ENCODE measurements around the gene OR5AK2.
"Not testable (repeated sequence)": the region's sequence is repeated elsewhere in the genome, so short reads cannot be mapped to it uniquely, and the experiment has no call there.

The OR5AK2 gene, protein sequence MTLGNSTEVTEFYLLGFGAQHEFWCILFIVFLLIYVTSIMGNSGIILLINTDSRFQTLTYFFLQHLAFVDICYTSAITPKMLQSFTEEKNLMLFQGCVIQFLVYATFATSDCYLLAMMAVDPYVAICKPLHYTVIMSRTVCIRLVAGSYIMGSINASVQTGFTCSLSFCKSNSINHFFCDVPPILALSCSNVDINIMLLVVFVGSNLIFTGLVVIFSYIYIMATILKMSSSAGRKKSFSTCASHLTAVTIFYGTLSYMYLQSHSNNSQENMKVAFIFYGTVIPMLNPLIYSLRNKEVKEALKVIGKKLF

DNA sequence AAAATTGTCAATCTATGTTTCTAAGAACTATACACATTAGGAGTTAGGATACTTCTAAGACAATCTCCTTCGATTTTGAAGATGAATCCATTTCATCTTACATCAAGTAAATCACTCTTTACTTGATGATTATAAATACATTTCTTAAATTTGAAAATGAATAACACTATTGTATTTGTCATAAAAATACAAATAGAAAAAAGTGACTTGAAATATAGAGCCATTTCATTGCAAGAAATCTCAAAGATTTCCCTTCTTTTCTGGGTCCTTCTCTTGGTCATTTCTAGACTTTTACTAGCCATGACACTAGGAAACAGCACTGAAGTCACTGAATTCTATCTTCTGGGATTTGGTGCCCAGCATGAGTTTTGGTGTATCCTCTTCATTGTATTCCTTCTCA lies at the start of gene OR5AK2:
Gene OR5AK2, plus strand, starts transcription at position 301 of the 400 bp plus-strand sequence. Its CDS starts 0 bp downstream, at position 301.
- no peak for DNase-seq (ENCODE audit: low spot score)

DNA sequence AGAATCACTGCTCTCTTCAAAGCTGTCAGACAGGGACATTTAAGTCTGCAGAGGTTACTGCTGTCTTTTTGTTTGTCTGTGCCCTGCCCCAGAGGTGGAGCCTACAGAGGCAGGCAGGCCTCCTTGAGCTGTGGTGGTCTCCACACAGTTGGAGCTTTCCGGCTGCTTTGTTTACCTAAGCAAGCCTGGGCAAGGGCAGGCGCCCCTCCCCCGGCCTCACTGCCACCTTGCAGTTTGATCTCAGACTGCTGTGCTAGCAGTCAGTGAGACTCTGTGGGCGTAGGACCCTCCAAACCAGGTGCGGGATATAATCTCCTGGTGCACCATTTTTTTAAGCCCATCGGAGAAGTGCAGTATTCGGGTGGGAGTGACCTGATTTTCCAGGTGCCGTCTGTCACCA lies 43.2 kb upstream of the OR5AK2 start:
- not testable (repeated sequence) for DNase-seq (ENCODE audit: low spot score)

DNA sequence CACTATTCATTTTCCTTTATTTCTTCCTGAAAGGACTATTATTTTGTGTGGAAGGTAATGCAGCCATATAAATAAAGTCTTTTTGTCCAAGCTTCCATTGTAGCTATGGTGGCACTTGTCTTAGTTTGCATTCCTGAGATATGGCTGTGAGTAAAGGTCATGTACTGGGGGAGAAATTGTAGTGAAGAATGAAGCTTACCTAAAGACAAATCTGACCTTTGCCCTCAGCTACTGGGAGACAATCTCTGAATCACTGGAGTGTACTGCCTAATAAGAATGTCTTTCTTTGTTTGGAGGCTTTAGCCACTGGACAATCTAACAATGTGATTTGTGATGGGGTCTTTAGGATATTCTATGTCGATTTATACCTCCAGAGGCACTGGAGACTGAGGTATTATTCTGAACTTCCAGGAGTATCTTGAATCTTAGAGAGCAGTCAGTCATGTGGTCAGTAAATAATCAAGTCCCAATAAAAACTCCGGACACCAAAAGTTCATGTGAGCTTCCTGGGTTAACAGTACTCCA lies 39.7 kb upstream of the OR5AK2 start:
- DNase-seq (ENCODE audit: low spot score) = no peak

DNA sequence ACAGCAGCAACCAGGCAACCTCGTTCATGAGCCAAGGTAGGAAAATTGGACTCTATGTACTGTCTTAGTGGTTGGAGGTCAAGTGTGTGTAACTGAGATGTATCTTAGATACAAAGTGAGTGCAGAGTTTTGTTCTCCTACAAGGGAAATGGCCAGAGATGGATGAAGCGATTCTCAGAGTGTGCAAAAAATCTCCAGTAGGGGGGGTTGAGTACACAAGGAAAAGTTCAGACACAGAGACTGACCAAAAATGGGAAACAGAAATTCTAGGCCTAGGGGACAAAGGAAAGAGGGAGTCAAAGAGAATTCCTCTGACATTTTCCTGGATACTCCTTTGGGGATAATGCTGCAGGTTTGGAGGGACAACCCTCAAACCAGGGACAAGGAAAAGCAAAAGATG lies 38.2 kb upstream of the OR5AK2 start:
- DNase-seq (ENCODE audit: low spot score) = no peak

DNA sequence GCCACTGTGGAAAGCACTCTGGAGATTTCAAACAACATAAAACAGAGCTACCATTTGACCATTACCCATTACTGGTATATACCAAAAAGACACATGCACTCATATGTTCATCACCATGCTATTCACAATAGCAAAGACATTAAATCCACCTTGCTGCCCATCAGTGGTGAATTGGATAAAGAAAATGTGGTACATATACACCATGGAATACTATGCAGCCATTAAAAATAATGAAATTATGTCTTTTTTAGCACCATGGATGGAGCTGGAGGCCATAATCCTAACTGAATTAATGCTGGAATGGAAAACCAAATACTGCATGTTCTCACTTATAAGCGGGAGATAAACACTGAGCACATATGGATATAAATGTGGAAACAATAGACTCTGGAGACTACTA lies 34.8 kb upstream of the OR5AK2 start:
- not testable (repeated sequence) for DNase-seq (ENCODE audit: low spot score)

DNA sequence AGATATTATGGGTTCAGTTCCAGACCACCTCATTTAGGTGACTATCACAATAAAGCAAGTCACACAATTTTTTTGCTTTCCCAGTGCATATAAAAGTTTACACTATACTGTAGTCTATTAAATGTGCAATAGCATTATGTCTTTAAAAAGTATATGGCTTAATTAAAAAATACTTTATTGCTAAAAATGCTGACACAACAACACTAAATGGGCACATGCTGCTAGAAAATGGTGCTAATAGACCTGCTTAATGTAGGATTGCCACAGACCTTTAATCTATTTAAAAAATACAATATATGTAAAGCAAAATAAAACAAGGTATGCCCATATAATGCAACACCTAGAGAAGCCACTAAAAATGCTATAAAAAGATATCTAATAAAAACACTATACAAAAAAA lies 27.1 kb upstream of the OR5AK2 start:
- no peak for DNase-seq (ENCODE audit: low spot score)

DNA sequence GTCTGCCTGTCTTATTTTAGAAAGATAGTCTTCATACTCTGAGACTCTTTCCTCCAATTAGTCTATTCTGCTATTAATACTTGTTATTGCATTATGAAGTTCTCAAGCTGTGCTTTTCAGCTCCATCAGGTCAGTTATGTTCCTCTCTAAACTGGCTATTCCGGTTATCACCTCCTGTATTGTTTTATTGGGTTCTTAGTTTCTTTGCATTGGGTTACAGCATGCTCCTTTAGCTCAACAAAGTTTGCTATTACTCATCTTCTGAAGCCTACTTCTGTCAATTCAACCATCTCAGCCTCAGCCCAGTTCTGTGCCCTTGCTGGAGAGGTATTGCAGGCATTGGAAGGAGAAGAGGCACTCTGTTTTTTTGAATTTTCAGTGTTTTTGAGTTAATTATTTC lies 21.0 kb upstream of the OR5AK2 start:
- DNase-seq (ENCODE audit: low spot score) = no peak

DNA sequence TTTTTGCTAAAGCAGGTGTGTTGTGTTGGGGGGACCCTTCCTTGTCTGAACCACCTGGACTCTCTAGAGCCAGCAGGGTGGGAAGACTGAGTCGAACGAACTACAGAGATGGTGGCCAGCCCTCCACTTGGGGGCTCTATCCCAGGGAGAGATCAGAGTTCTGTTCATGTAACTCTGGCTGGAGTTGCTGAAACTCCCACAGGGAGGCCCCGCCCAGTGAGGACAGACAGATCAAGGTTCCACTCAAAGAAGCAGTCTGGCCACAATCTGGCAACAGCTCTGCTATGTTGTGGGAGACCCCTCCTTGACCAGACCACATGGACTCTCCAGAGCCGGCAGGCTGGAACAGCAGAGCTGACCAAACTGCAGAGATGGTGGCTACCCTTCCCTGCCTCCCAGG lies 20.2 kb upstream of the OR5AK2 start:
- no peak for DNase-seq (ENCODE audit: low spot score)

DNA sequence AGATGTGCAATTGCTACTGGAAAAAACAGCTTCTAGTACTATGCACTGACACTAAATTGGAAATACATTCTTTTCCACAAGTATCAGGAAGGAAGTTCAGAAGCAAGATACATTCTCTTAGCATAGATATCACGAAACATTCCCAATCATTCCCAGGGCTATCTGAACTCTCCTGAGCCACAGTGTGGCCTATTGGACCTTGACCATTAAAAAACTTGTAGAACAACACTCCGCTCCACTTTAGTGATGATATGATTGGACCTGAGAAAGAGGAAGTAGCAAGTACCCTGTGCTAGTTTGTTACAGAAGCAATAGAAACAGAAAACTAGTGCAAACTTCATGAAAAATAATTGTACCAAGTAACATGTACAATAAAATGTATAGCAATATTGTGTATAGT lies 11.4 kb upstream of the OR5AK2 start:
- DNase-seq (ENCODE audit: low spot score) = no peak

DNA sequence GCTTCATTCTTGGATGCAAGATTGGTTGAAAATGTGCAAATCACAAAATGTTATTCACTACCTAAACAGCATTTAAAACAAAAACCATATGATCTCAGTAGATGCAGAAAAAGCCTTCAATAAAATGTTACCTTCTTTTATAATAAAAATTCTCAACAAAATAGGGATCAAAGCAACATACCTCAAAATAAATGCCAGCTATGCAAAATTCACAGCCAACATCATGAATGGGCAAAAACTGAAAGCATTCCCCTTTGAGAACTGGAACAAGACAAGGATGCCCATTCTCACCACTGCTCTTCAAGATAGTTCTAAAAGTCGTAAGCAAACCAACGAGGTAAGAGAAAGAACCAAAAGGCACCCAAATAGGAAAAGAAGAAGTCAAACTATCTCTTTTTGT lies 2.0 kb downstream of the OR5AK2 start:
- DNase-seq (ENCODE audit: low spot score) = no peak

DNA sequence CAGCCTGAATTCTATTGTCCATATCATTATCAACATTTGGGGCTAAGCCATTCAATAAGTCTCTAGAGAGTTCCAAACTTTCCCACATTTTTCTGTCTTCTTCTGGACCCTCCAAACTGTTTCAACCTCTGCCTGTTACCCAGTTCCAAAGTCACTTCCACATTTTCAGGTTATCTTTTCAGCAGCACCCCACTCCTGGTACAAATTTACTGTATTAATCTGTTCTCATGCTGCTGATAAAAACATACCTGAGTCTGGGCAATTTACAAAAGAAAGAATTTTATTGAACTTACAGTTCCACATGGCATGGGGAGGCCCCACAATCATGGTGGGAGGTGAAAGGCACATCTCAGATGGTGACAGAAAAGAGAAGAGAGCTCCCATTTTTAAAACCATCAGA lies 5.8 kb downstream of the OR5AK2 start:
- DNase-seq (ENCODE audit: low spot score) = no peak

DNA sequence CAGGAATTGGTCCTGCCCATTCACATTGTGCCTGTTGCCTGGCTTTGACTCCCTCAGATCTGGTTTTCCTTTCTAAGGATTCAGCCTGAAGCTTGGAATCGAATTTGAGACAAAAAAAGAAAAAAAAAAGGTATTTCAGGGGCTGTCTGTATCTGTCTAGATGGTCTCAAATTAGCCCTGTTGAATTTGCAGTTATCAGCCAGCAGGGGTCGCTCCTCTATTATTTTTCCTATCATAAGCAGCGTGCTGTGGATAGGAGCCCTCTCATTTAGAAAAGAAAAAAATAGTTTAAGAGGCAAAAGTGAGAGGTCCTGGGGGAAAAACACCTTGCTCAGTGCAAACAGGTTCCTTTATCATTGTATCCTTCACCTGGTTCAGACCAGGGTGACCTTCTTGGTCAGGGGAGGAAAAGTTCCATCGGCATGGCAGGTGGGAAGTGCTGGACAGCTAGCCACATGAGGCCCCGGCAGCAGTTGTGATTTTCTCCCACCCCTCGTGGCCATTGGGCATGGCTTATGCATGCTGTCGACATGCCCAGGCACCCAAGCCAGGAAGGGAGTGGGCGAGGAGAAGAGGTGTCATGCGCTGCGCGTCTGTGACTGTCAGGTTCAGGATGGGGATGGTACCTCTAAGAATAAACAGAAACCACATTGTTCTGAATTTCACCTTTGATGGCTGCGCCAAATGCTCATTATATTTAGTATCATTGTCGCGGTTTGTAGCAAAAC lies 13.1 kb downstream of the OR5AK2 start:
- DNase-seq (ENCODE audit: low spot score) = peak; percentile 36

DNA sequence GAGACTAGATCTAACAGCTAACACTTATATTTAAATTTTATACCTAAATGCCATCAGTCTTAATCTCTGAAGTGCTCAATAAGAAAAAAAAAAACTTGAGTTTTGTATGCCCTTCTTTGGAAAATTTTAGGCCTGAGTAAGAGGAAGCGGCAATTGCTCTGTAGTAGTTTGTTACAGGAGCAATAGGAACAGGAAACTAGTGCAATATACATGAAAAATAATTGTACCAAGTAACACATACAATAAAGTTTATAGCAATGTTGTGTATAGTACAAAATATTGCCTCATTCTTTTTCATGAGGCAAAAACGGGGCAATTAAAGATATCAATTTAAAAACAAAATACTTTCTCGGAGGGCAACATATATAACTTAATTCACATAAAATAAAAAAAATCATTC lies 19.7 kb downstream of the OR5AK2 start:
- DNase-seq (ENCODE audit: low spot score) = no peak

DNA sequence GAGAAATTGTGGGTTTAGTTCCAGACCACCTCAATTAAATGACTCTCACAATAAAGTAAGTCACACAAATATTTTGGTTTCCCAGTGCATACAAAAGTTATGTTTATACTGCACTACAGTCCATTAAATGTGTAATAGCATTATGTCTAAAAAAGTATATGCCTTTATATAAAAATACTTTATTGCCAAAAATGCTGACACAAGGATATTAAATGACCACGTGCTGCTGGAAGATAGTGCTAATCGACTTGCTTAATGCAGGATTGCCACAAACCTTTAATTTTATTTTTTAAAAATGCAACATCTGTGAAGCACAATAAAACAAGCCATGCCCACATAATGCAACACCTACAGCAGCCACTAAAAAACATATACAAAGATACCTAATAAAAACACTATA lies 27.0 kb downstream of the OR5AK2 start:
- no peak for DNase-seq (ENCODE audit: low spot score)

DNA sequence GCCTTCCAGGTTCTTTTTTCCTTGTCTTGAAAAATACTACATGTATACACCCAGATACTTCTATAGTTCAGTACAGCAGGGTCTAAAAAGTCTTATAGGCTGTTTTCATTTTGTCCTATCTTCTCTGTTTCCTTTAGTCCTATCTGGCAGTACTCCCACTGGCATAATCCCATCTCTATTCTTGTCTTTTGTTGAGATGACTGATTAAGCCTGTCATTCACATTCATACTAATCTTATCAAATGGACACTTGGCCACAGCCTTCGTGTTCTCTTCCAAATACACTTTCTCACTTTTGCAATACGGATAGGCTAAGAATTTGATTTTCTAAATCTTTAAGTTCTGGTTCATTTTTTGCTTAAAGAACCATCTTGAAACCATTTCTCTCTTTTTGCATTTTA lies 42.8 kb downstream of the OR5AK2 start:
- DNase-seq (ENCODE audit: low spot score) = no peak
